A549 (cell line): ENCODE data around the gene SOS2. TPM values are rescaled to one million over a fixed set of nuclear protein-coding genes. Genes with fewer than 3 reads are reported as not detected.

Source experiments
- ATAC-seq, 2 experiments: fragments of 200-7000 bp in 1 of 2; fragments of >200 bp in 1 of 2; cut with Nextera tagmentation in 1 of 2; cut with Tn5 transposase in 1 of 2; 3 replicates each; pipeline versions ENCODE4 v1.8.0 to v1.9.1; 2018 to 2020; ENCODE audit warnings: mild to moderate bottlenecking in 1 of 2, moderate library complexity in 1 of 2
- CTCF ChIA-PET: fragments of 300-600 bp; sonication (Branson Sonifier 250); formaldehyde crosslinking; extraction: SDS; loops from one replicate; lab custom pipeline; 2021; ENCODE audit warnings: antibody characterized with exemption, inconsistent platforms; lab: Yijun Ruan, JAX
- POLR2A ChIA-PET: fragments of 350-600 bp; formaldehyde crosslinking; extraction: SDS; loops from one replicate; lab custom pipeline; 2021; ENCODE audit warnings: antibody characterized with exemption, inconsistent platforms; lab: Yijun Ruan, JAX
- DNase-seq, 2 experiments: peaks; one replicate each; pipeline versions ENCODE4 v3.0.0 to v3.0.0-alpha.2; 2011 to 2016; ENCODE audit warnings: low read depth in 1 of 2, low spot score in 1 of 2
- FAIRE-seq: peaks from 2 replicates; lab custom pipeline; 2011; peaks lifted over from hg19 to GRCh38; lab: Jason Lieb, UNC
- H3K27ac ChIP-seq, 2 experiments: fragments of >200 bp; sonication (Bioruptor Twin); formaldehyde crosslinking; 3 replicates each; pipeline ENCODE4 v1.5.1; 2016 to 2017
- H3K4me1 ChIP-seq: fragments of >200 bp; sonication (Bioruptor Twin); formaldehyde crosslinking; 3 replicates; pipeline ENCODE4 v1.6.1; 2016
- H3K4me2 ChIP-seq: fragments of >200 bp; sonication (Bioruptor Twin); formaldehyde crosslinking; 3 replicates; pipeline ENCODE4 v1.6.1; 2016
- H3K4me3 ChIP-seq: fragments of >200 bp; sonication (Bioruptor Twin); formaldehyde crosslinking; 3 replicates; pipeline ENCODE4 v1.5.1; 2016
- H3K9me3 ChIP-seq: fragments of >200 bp; sonication (Bioruptor Twin); formaldehyde crosslinking; 3 replicates; pipeline ENCODE4 v1.6.1; 2016
- CBX8 ChIP-seq: fragments of 200-600 bp; sonication (generic); IDR thresholded peaks from 2 replicates; pipeline ENCODE4 v1.6.1; 2016
- CEBPB ChIP-seq, 2 experiments: fragments of >200 bp in 1 of 2; sonication (Bioruptor Twin) in 1 of 2; formaldehyde crosslinking in 1 of 2; IDR thresholded peaks; 2 replicates each; pipeline ENCODE4 v1.6.1; 2012 to 2016
- EP300 ChIP-seq, 2 experiments: fragments of >200 bp; sonication (Bioruptor Twin); formaldehyde crosslinking; IDR thresholded peaks; 2 replicates in 1 of 2; 3 replicates in 1 of 2; pipeline ENCODE4 v1.6.1; 2016 to 2017
- FOSB ChIP-seq: fragments of 250-450 bp; sonication (Bioruptor Pico); IDR thresholded peaks from 2 replicates; pipeline ENCODE4 v1.5.0; 2020; ENCODE audit warnings: mild to moderate bottlenecking, moderate library complexity
- FOSL2 ChIP-seq, 2 experiments: fragments of 450-650 bp in 1 of 2; fragments of >200 bp in 1 of 2; sonication (Bioruptor Twin) in 1 of 2; formaldehyde crosslinking; IDR thresholded peaks; 2 replicates each; pipeline versions ENCODE4 v1.5.0 to v1.6.1; 2016 to 2020; ENCODE audit warnings: mild to moderate bottlenecking in 1 of 2, moderate library complexity in 1 of 2
- HDAC2 ChIP-seq: fragments of 200-600 bp; sonication (generic); IDR thresholded peaks from 2 replicates; pipeline ENCODE4 v1.6.1; 2016
- HEYL ChIP-seq: fragments of 250-450 bp; sonication (Bioruptor Pico); IDR thresholded peaks from 2 replicates; pipeline ENCODE4 v1.8.0; 2021; ENCODE audit warnings: mild to moderate bottlenecking, moderate library complexity
- HOXB5 ChIP-seq: fragments of 250-450 bp; sonication (Bioruptor Pico); IDR thresholded peaks from 2 replicates; pipeline ENCODE4 v1.5.0; 2020; ENCODE audit warnings: mild to moderate bottlenecking, moderate library complexity
- JUN ChIP-seq, 2 experiments: fragments of >200 bp; sonication (Bioruptor Twin); formaldehyde crosslinking; IDR thresholded peaks; 2 replicates in 1 of 2; 3 replicates in 1 of 2; pipeline ENCODE4 v1.6.1; 2016 to 2017
- KDM1A ChIP-seq: fragments of 200-600 bp; sonication (generic); IDR thresholded peaks from 2 replicates; pipeline ENCODE4 v1.6.1; 2016; ENCODE audit warnings: low read depth, mild to moderate bottlenecking
- KDM5A ChIP-seq: fragments of 200-600 bp; sonication (generic); IDR thresholded peaks from 2 replicates; pipeline ENCODE4 v1.6.1; 2016; ENCODE audit warnings: antibody characterized with exemption, mild to moderate bottlenecking
- MYC ChIP-seq: IDR thresholded peaks from 2 replicates; pipeline ENCODE4 v1.6.1; 2012; ENCODE audit warnings: mild to moderate bottlenecking, inconsistent platforms, low read length, improper control_type of control experiment, borderline replicate concordance
- NR3C1 ChIP-seq: fragments of >200 bp; sonication (Bioruptor Twin); formaldehyde crosslinking; IDR thresholded peaks from 3 replicates; pipeline ENCODE4 v1.6.1; 2017
- PHF8 ChIP-seq: fragments of 200-600 bp; sonication (generic); IDR thresholded peaks from 2 replicates; pipeline ENCODE4 v1.6.1; 2016; ENCODE audit warnings: low read depth, mild to moderate bottlenecking, antibody characterized with exemption, moderate library complexity, borderline replicate concordance
- RAD21 ChIP-seq, 2 experiments: fragments of >200 bp in 1 of 2; sonication (Bioruptor Twin) in 1 of 2; formaldehyde crosslinking in 1 of 2; IDR thresholded peaks in 1 of 2; conservative IDR thresholded peaks in 1 of 2; 2 replicates in 1 of 2; 3 replicates in 1 of 2; pipeline ENCODE4 v1.6.1; 2012 to 2018; ENCODE audit warnings: inconsistent platforms in 1 of 2
- RARB ChIP-seq: fragments of 250-450 bp; sonication (Bioruptor Pico); IDR thresholded peaks from 2 replicates; pipeline ENCODE4 v1.8.0; 2021; ENCODE audit warnings: mild to moderate bottlenecking, moderate library complexity
- RCOR1 ChIP-seq: fragments of 150-350 bp; IDR thresholded peaks from 2 replicates; pipeline ENCODE4 v1.6.1; 2014; ENCODE audit warnings: antibody characterized with exemption, low read length, low read depth
- RNF2 ChIP-seq: fragments of 200-600 bp; sonication (generic); IDR thresholded peaks from 2 replicates; pipeline ENCODE4 v1.6.1; 2016; ENCODE audit warnings: low read depth, mild to moderate bottlenecking, antibody characterized with exemption, moderate library complexity, borderline replicate concordance
- SMC3 ChIP-seq: fragments of >200 bp; sonication (Bioruptor Twin); formaldehyde crosslinking; IDR thresholded peaks from 3 replicates; pipeline ENCODE4 v1.6.1; 2018; ENCODE audit warnings: inconsistent platforms
- SREBF2 ChIP-seq: fragments of 450-650 bp; IDR thresholded peaks from 2 replicates; pipeline ENCODE4 v1.6.1; 2014; ENCODE audit warnings: mild to moderate bottlenecking, moderate library complexity
- TFCP2L1 ChIP-seq: fragments of 250-450 bp; sonication (Bioruptor Pico); IDR thresholded peaks from 2 replicates; pipeline ENCODE4 v1.5.0; 2021; ENCODE audit warnings: mild to moderate bottlenecking
- ZFP36 ChIP-seq: fragments of 450-650 bp; IDR thresholded peaks from 2 replicates; pipeline ENCODE4 v1.6.1; 2014; ENCODE audit warnings: borderline replicate concordance; ENCODE audit not compliant: partially characterized antibody
- ZSCAN20 ChIP-seq: fragments of 250-450 bp; sonication (Bioruptor Pico); IDR thresholded peaks from 2 replicates; pipeline ENCODE4 v1.8.0; 2022; ENCODE audit warnings: mild to moderate bottlenecking, moderate library complexity
- WGBS: methylation state at CpG from one replicate; pipeline ENCODE4 v1.1.6; 2017; ENCODE audit errors: missing lambda C conversion rate; 5-methylcytosine and 5-hydroxymethylcytosine counted together
- polyA plus RNA-seq, 4 experiments: library from polyadenylated mRNA; depleted of rRNA in 3 of 4; stranded (reverse); fragments of >200 nt; fragmentation: RNase III in 1 of 4; extraction: RNeasy Plus Mini Kit Qiagen cat#74134 plus additional on column Dnase treatment in 1 of 4; gene quantifications; 2 replicates in 3 of 4; 3 replicates in 1 of 4; pipeline ENCODE4 v1.2.3, GENCODE V29; 2011 to 2017
- TF ChIP-seq, protein P1 (sequence below): IDR thresholded peaks from 2 replicates; pipeline ENCODE4 v1.6.1; 2012
- TF ChIP-seq, protein P2 (sequence below): IDR thresholded peaks from 2 replicates; pipeline ENCODE4 v1.6.1; 2012
- TF ChIP-seq, protein P3 (sequence below): IDR thresholded peaks from 2 replicates; pipeline ENCODE4 v1.6.1; 2012; ENCODE audit warnings: low read depth, borderline replicate concordance
- TF ChIP-seq, protein P4 (sequence below): fragments of >200 bp; sonication (Bioruptor Twin); formaldehyde crosslinking; IDR thresholded peaks from 3 replicates; pipeline ENCODE4 v1.6.1; 2016
- TF ChIP-seq, protein P5 (sequence below): fragments of 200-600 bp; sonication (generic); IDR thresholded peaks from 2 replicates; pipeline ENCODE4 v1.6.1; 2016; ENCODE audit warnings: antibody characterized with exemption, mild to moderate bottlenecking, moderate library complexity

Gene SOS2
- polyA plus RNA-seq, 2 of the 4 experiments (the other 2 are of a cell fraction): 9.6 to 23.0 TPM

DNA sequence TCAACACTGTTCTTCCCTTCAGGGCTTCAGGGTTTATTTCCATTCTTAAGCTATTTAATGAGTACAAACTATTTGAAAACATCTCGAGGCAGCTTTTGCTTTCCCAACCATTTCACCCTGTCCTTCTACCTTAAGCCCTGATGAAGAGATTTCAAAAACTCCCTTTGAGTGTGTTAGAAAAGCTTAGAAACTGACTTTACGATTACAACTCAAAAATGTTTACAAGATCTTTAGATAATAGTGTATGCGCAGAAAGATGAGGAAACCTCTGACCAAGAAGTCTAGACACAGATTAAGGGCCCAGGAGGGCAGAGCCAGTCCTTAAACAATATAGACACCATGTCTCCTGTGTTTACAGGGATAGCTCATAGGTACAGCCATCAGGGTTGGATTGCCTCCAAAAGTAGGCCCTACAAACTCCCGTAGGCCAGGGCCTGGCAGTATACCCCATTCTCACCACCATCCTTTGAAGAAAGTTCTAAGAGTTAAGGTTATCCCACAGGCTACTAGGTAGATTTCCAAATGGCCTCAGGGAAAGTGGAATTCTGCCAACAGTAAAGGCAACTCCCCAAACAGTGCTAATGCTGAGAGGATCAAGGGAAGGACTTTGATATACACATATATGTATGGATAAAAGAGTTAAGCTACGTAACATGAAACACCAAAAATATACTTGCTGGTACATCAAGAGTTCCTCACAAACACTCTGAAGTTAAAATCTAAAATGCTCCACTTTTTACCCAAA is 11.4 kb upstream of the SOS2 start:
- no peak overlapping the region for H3K4me2 ChIP-seq
- no peak for TF ChIP-seq PHF8
- TF ChIP-seq RAD21 (conservative IDR thresholded peaks at IDR 0.05 in 1 of 2, IDR thresholded peaks at IDR 0.05 in 1 of 2): no peak
- TF ChIP-seq, all 56 proteins: peak for 0
- CTCF ChIA-PET: interaction anchor here (1.1 kb wide), 1 partner anchor 377 kb away, joined by 3 read pairs; no protein-coding TSS in a partner anchor
- POLR2A ChIA-PET: no interaction called here
- H3K4me1 ChIP-seq: no peaks in the 10 kb centered on the region
- no peaks in the 10 kb centered on the region for H3K9me3 ChIP-seq
- WGBS: 74% methylated on average over 5 of the region's 5 CpGs
- ATAC-seq: no peak
- DNase-seq: no peak
- no peak overlapping the region for H3K4me3 ChIP-seq
- H3K27ac ChIP-seq: no peak overlapping the region
- no peak for FAIRE-seq

DNA sequence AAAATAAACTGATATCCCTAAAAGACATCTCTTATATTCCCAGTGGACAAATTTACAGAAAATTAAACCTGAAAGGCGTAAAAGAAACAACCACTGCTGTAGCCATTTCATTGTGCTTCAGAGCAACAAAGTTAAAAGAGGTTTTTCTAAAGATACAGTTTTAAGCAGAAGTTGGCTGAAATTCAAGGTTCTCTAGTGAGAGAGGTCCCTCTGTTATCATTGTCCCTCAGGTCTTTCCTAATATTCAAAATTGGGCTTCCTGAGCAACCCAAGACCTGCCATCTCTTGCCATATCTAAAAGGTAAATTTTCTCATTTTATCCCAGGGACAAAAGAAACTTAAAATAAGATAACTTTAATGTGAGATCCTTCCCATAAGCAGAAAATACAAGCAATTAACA is 10.7 kb upstream of the SOS2 start:
- CTCF ChIA-PET: interaction anchor here (0.6 to 1.1 kb wide), 2 partner anchors 376 to 733 kb away, joined by 3 read pairs; no protein-coding TSS in a partner anchor
- FAIRE-seq (no peak), DNase-seq (no peak), ATAC-seq (no peak)
- 95% methylated on average over 1 of the region's 1 CpG for WGBS
- TF ChIP-seq, protein P1, sequence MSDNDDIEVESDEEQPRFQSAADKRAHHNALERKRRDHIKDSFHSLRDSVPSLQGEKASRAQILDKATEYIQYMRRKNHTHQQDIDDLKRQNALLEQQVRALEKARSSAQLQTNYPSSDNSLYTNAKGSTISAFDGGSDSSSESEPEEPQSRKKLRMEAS: no peak
- TF ChIP-seq FOSL2 (IDR thresholded peaks at IDR 0.05): no peak
- TF ChIP-seq FOSL2 (CRISPR knock-in tag; IDR thresholded peaks at IDR 0.05): no peak
- TF ChIP-seq RNF2: no peak
- TF ChIP-seq JUN (IDR thresholded peaks at IDR 0.05): no peak
- TF ChIP-seq, protein P2, sequence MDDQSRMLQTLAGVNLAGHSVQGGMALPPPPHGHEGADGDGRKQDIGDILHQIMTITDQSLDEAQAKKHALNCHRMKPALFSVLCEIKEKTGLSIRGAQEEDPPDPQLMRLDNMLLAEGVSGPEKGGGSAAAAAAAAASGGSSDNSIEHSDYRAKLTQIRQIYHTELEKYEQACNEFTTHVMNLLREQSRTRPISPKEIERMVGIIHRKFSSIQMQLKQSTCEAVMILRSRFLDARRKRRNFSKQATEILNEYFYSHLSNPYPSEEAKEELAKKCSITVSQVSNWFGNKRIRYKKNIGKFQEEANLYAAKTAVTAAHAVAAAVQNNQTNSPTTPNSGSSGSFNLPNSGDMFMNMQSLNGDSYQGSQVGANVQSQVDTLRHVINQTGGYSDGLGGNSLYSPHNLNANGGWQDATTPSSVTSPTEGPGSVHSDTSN: no peak
- no peak for TF ChIP-seq CEBPB (IDR thresholded peaks at IDR 0.05)
- TF ChIP-seq KDM1A: no peak
- no peak for TF ChIP-seq MYC
- no peak for TF ChIP-seq RARB
- no peak for TF ChIP-seq CBX8
- TF ChIP-seq FOSB (CRISPR knock-in tag): no peak
- TF ChIP-seq, protein P3, sequence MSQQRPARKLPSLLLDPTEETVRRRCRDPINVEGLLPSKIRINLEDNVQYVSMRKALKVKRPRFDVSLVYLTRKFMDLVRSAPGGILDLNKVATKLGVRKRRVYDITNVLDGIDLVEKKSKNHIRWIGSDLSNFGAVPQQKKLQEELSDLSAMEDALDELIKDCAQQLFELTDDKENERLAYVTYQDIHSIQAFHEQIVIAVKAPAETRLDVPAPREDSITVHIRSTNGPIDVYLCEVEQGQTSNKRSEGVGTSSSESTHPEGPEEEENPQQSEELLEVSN: no peak
- no peak for TF ChIP-seq HDAC2
- no peak for TF ChIP-seq SMC3
- no peak for TF ChIP-seq HEYL (CRISPR knock-in tag)
- no peak for TF ChIP-seq ZSCAN20 (CRISPR knock-in tag)
- no peak for TF ChIP-seq TFCP2L1 (CRISPR knock-in tag)
- TF ChIP-seq EP300 (IDR thresholded peaks at IDR 0.05): no peak
- no peak for TF ChIP-seq ZFP36
- TF ChIP-seq KDM5A: no peak
- no peaks in the 10 kb centered on the region for H3K9me3 ChIP-seq
- POLR2A ChIA-PET: no interaction called here
- H3K4me2 ChIP-seq: no peak overlapping the region
- no peak overlapping the region for H3K4me3 ChIP-seq
- no peaks in the 10 kb centered on the region for H3K4me1 ChIP-seq
- H3K27ac ChIP-seq: no peak overlapping the region

DNA sequence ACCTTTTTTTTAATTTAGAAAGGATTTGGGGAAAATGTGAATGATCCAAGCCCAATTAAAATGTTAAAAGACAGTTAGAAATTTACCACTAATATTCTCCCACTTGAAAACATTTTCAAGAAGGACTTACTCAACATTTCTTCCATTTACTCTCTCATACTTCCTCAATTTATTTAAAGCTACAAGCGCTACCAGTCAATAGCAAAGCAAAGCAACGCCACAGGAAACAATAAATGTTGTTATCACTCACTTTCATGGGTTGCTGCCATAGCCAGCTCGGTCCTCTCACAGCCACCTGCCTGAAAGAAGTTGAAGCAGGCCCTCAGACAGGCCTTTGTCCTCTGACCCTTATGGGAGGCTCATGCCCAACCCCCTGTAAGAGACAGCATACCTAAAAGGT is 6.0 kb upstream of the SOS2 start:
- ChIA-PET POLR2A (no interaction called here), CTCF (no interaction called here)
- FAIRE-seq (no peak), DNase-seq (no peak), ATAC-seq (no peak)
- H3K27ac ChIP-seq: no peak overlapping the region
- peaks cover 5% of the 10 kb centered on the region; the same call in 1 of the 3 replicates for H3K4me1 ChIP-seq
- WGBS: 37% methylated on average over 3 of the region's 3 CpGs
- no peak overlapping the region for H3K4me2 ChIP-seq
- H3K4me3 ChIP-seq: no peak overlapping the region
- 0 out of 3 replicates have a peak, but pooled peaks cover 4% of the 10 kb centered on the region for H3K9me3 ChIP-seq
- TF ChIP-seq, protein P4, sequence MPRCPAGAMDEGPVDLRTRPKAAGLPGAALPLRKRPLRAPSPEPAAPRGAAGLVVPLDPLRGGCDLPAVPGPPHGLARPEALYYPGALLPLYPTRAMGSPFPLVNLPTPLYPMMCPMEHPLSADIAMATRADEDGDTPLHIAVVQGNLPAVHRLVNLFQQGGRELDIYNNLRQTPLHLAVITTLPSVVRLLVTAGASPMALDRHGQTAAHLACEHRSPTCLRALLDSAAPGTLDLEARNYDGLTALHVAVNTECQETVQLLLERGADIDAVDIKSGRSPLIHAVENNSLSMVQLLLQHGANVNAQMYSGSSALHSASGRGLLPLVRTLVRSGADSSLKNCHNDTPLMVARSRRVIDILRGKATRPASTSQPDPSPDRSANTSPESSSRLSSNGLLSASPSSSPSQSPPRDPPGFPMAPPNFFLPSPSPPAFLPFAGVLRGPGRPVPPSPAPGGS: no peak
- no peak for TF ChIP-seq RCOR1
- no peak for TF ChIP-seq FOSB (CRISPR knock-in tag)
- no peak for TF ChIP-seq CBX8
- TF ChIP-seq SREBF2: no peak
- no peak for TF ChIP-seq RARB
- no peak for TF ChIP-seq NR3C1
- TF ChIP-seq, protein P5, sequence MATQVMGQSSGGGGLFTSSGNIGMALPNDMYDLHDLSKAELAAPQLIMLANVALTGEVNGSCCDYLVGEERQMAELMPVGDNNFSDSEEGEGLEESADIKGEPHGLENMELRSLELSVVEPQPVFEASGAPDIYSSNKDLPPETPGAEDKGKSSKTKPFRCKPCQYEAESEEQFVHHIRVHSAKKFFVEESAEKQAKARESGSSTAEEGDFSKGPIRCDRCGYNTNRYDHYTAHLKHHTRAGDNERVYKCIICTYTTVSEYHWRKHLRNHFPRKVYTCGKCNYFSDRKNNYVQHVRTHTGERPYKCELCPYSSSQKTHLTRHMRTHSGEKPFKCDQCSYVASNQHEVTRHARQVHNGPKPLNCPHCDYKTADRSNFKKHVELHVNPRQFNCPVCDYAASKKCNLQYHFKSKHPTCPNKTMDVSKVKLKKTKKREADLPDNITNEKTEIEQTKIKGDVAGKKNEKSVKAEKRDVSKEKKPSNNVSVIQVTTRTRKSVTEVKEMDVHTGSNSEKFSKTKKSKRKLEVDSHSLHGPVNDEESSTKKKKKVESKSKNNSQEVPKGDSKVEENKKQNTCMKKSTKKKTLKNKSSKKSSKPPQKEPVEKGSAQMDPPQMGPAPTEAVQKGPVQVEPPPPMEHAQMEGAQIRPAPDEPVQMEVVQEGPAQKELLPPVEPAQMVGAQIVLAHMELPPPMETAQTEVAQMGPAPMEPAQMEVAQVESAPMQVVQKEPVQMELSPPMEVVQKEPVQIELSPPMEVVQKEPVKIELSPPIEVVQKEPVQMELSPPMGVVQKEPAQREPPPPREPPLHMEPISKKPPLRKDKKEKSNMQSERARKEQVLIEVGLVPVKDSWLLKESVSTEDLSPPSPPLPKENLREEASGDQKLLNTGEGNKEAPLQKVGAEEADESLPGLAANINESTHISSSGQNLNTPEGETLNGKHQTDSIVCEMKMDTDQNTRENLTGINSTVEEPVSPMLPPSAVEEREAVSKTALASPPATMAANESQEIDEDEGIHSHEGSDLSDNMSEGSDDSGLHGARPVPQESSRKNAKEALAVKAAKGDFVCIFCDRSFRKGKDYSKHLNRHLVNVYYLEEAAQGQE: no peak
- TF ChIP-seq HOXB5 (CRISPR knock-in tag): no peak
